Panc1 (cell line): ENCODE measurements around the gene POLN. TPM values are rescaled to one million over a fixed set of nuclear protein-coding genes. Genes with fewer than 3 reads are reported as not detected.

Experiments used
- ATAC-seq: fragments of 200-7000 bp; cut with Tn5 transposase; 2 replicates; pipeline ENCODE4 v1.9.1; 2020; ENCODE audit warnings: mild to moderate bottlenecking, moderate library complexity
- BruUV-seq: library from RNA; stranded (reverse); fragments of 400-500 nt; replicated peaks from 2 replicates; lab custom pipeline; 2021; lab: Mats Ljungman, UMichigan
- CTCF ChIA-PET: fragments of 300-600 bp; sonication (Branson Sonifier 250); formaldehyde crosslinking; loops from one replicate; lab custom pipeline; 2022; ENCODE audit warnings: antibody characterized with exemption; lab: Charles Lee
- POLR2A ChIA-PET: fragments of 300-600 bp; sonication (Branson Sonifier 250); formaldehyde crosslinking; loops from one replicate; lab custom pipeline; 2022; ENCODE audit warnings: antibody characterized with exemption; lab: Charles Lee
- DNase-seq: peaks from one replicate; pipeline ENCODE4 v3.0.0-alpha.2; 2010; ENCODE audit warnings: low read depth, low spot score
- H3K27ac ChIP-seq: 2 replicates; pipeline ENCODE4 v1.5.1; 2011; ENCODE audit warnings: mild to moderate bottlenecking, low read length, inconsistent platforms
- H3K27me3 ChIP-seq: fragments of 200-500 bp; sonication (Bioruptor generic); 2 replicates; pipeline ENCODE4 v1.6.0; 2014; ENCODE audit warnings: low read length, inconsistent platforms; ENCODE audit not compliant: control insufficient read depth, insufficient read depth
- H3K36me3 ChIP-seq: fragments of 200-500 bp; sonication (Bioruptor generic); 2 replicates; pipeline ENCODE4 v1.5.1; 2014; ENCODE audit warnings: inconsistent platforms, mild to moderate bottlenecking, low read length, moderate library complexity; ENCODE audit not compliant: control insufficient read depth, insufficient read depth
- H3K4me1 ChIP-seq: 2 replicates; pipeline ENCODE4 v1.5.1; 2011; ENCODE audit warnings: inconsistent platforms, mild to moderate bottlenecking, low read length, moderate library complexity; ENCODE audit not compliant: control insufficient read depth, insufficient read depth
- H3K4me3 ChIP-seq, 2 experiments: 2 replicates each; pipeline ENCODE4 v1.5.1; 2011 to 2012; ENCODE audit warnings: low read depth in 2 of 2, low read length in 2 of 2, mild to moderate bottlenecking in 2 of 2, inconsistent platforms in 1 of 2, moderate library complexity in 1 of 2
- H3K9me3 ChIP-seq: fragments of 200-500 bp; sonication (Bioruptor generic); 2 replicates; pipeline ENCODE4 v1.5.1; 2014; ENCODE audit warnings: low read depth, mild to moderate bottlenecking, inconsistent platforms, low read length, moderate library complexity; ENCODE audit not compliant: control insufficient read depth, insufficient read depth
- POLR2AphosphoS5 ChIP-seq: IDR thresholded peaks from 2 replicates; pipeline ENCODE4 v1.6.1; 2012; ENCODE audit warnings: mild to moderate bottlenecking, low read depth, low read length, moderate library complexity
- SIN3A ChIP-seq: IDR thresholded peaks from 2 replicates; pipeline ENCODE4 v1.6.1; 2012; ENCODE audit warnings: low read depth, mild to moderate bottlenecking, low read length, moderate library complexity, borderline replicate concordance; ENCODE audit not compliant: insufficient read depth
- TCF7L2 ChIP-seq: IDR thresholded peaks from 2 replicates; pipeline ENCODE4 v1.6.1; 2011; ENCODE audit warnings: mild to moderate bottlenecking, low read depth, low read length, inconsistent platforms
- in situ Hi-C: cut with HindIII; loops from 2 replicates; pipeline ENCODE4 v1.10.0; 2016; ENCODE audit warnings: low sequenced_read_pairs, low pct_unique_long_range_greater_than_20kb
- intact Hi-C: fragments of 100-400 bp; cut with micrococcal nuclease; formaldehyde crosslinking; loops from one replicate; pipeline ENCODE4 v1.10.0; 2022; ENCODE audit not compliant: unreplicated experiment
- total RNA-seq: library from RNA; stranded (reverse); gene quantifications from one replicate; pipeline ENCODE4 v1.2.1, GENCODE V29; 2021; ENCODE audit not compliant: unreplicated experiment
- TF ChIP-seq, protein P1 (sequence below), 2 experiments: IDR thresholded peaks; 2 replicates each; pipeline ENCODE4 v1.6.1; 2011 to 2012; ENCODE audit warnings: low read depth in 2 of 2, control low read depth in 1 of 2, low read length in 1 of 2, mild to moderate bottlenecking in 1 of 2, moderate library complexity in 1 of 2; ENCODE audit not compliant: insufficient read depth in 1 of 2
- TF ChIP-seq, protein P2 (sequence below): fragments of 450-650 bp; IDR thresholded peaks from 2 replicates; pipeline ENCODE4 v1.5.1; 2017; ENCODE audit warnings: mild to moderate bottlenecking

POLN gene
- total RNA-seq, 1 experiment from 2014 or later: 4.3 TPM

DNA sequence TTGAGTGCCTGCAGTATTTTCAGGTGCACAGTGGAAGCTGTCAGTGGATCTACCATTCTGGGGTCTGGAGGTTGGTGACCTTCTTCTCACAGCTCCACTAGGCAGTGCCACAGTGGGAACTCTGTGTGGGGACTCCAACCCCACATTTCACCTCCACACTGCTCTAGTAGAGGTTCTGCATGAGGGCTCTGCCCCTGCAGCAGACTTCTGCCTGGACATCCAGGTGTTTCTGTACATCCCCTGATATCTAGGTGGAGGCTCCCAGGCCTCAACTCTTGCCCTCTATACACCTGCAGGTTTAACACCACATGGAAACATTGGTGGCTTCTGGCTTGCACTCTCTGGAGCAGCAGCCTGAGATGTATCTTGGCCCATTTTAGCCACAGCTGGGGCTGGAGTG is 216.1 kb downstream of the POLN start:
- intact Hi-C loops: no loop called here
- ChIA-PET POLR2A (no interaction called here), CTCF (no interaction called here)
- H3K27ac ChIP-seq: no peak overlapping the region
- ATAC-seq (no peak), DNase-seq (no peak)
- BruUV-seq: no TSS peak
- in situ Hi-C loops: no loop called here
- H3K36me3 ChIP-seq: no peaks in the 10 kb centered on the region
- TF ChIP-seq, protein P1, sequence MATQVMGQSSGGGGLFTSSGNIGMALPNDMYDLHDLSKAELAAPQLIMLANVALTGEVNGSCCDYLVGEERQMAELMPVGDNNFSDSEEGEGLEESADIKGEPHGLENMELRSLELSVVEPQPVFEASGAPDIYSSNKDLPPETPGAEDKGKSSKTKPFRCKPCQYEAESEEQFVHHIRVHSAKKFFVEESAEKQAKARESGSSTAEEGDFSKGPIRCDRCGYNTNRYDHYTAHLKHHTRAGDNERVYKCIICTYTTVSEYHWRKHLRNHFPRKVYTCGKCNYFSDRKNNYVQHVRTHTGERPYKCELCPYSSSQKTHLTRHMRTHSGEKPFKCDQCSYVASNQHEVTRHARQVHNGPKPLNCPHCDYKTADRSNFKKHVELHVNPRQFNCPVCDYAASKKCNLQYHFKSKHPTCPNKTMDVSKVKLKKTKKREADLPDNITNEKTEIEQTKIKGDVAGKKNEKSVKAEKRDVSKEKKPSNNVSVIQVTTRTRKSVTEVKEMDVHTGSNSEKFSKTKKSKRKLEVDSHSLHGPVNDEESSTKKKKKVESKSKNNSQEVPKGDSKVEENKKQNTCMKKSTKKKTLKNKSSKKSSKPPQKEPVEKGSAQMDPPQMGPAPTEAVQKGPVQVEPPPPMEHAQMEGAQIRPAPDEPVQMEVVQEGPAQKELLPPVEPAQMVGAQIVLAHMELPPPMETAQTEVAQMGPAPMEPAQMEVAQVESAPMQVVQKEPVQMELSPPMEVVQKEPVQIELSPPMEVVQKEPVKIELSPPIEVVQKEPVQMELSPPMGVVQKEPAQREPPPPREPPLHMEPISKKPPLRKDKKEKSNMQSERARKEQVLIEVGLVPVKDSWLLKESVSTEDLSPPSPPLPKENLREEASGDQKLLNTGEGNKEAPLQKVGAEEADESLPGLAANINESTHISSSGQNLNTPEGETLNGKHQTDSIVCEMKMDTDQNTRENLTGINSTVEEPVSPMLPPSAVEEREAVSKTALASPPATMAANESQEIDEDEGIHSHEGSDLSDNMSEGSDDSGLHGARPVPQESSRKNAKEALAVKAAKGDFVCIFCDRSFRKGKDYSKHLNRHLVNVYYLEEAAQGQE (IDR thresholded peaks at IDR 0.05; ENCODE audit: insufficient read depth in 1 of 2, low read depth in 2 of 2, low read length in 1 of 2): no peak
- TF ChIP-seq TCF7L2 (no peak), SIN3A (no peak), POLR2AphosphoS5 (no peak)
- TF ChIP-seq, protein P2, sequence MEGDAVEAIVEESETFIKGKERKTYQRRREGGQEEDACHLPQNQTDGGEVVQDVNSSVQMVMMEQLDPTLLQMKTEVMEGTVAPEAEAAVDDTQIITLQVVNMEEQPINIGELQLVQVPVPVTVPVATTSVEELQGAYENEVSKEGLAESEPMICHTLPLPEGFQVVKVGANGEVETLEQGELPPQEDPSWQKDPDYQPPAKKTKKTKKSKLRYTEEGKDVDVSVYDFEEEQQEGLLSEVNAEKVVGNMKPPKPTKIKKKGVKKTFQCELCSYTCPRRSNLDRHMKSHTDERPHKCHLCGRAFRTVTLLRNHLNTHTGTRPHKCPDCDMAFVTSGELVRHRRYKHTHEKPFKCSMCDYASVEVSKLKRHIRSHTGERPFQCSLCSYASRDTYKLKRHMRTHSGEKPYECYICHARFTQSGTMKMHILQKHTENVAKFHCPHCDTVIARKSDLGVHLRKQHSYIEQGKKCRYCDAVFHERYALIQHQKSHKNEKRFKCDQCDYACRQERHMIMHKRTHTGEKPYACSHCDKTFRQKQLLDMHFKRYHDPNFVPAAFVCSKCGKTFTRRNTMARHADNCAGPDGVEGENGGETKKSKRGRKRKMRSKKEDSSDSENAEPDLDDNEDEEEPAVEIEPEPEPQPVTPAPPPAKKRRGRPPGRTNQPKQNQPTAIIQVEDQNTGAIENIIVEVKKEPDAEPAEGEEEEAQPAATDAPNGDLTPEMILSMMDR: no peak
- no peaks in the 10 kb centered on the region; the same call in 1 of the 2 replicates for H3K27me3 ChIP-seq
- no peaks in the 10 kb centered on the region for H3K9me3 ChIP-seq
- no peak overlapping the region for H3K4me3 ChIP-seq
- no peaks in the 10 kb centered on the region for H3K4me1 ChIP-seq

DNA sequence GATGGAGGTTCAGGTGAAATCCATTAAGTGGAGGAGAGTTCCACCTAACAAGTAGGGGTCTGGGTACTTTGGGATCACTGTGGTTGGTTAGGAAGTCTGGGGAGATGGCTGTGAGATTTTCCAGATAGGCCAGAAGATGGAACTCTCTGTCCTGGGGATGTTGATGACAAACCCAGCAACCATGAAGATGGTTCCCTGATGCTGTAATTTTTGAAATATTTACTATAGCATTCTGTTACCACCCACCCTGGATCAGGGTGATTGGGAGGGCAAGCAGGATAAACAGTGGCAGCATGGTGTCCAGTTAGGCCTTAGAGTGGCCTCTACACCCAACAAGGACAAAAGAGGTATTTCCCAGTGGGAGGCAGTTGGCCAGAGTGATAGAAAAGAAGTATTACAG is 217.2 kb downstream of the POLN start:
- in situ Hi-C loops: no loop called here
- Histone ChIP-seq H3K27me3 (no peaks in the 10 kb centered on the region), H3K36me3 (no peaks in the 10 kb centered on the region), H3K27ac (no peak overlapping the region), H3K9me3 (no peaks in the 10 kb centered on the region), H3K4me1 (no peaks in the 10 kb centered on the region), H3K4me3 (no peak overlapping the region)
- DNase-seq (no peak), ATAC-seq (no peak)
- intact Hi-C loops: no loop called here
- BruUV-seq: no TSS peak
- ChIA-PET CTCF (no interaction called here), POLR2A (no interaction called here)
- TF ChIP-seq TCF7L2 (no peak), SIN3A (no peak), POLR2AphosphoS5 (no peak)
- TF ChIP-seq, protein P1 (IDR thresholded peaks at IDR 0.05; ENCODE audit: insufficient read depth in 1 of 2, low read depth in 2 of 2, low read length in 1 of 2): no peak
- TF ChIP-seq, protein P2: no peak
